HepG2 (cell line): ENCODE data around the gene RPS5. TPM values are rescaled to one million over a fixed set of nuclear protein-coding genes. Genes with fewer than 3 reads are reported as not detected.

Experiments used
- BORCS8-MEF2B ChIP-seq: sonication (generic); formaldehyde crosslinking; IDR thresholded peaks from 2 replicates; pipeline ENCODE4 v1.8.0; 2022; ENCODE audit warnings: mild to moderate bottlenecking, missing genetic modification reagents
- CREM ChIP-seq, 2 experiments: sonication (generic) in 1 of 2; formaldehyde crosslinking in 1 of 2; IDR thresholded peaks; 2 replicates each; pipeline versions ENCODE4 v1.4.0 to v1.6.1; 2016 to 2020; ENCODE audit warnings: antibody characterized with exemption in 1 of 2, mild to moderate bottlenecking in 1 of 2, missing genetic modification reagents in 1 of 2
- KAT7 ChIP-seq: IDR thresholded peaks from 2 replicates; pipeline ENCODE4 v1.6.1; 2018; ENCODE audit warnings: borderline replicate concordance, missing compliant biosample characterization
- KMT2B ChIP-seq: IDR thresholded peaks from 2 replicates; pipeline ENCODE4 v1.6.1; 2016; ENCODE audit warnings: missing genetic modification reagents, missing compliant biosample characterization
- ZBTB33 ChIP-seq: sonication (generic); formaldehyde crosslinking; IDR thresholded peaks from 2 replicates; pipeline ENCODE4 v1.4.0; 2020; ENCODE audit warnings: missing genetic modification reagents
- ZBTB8A ChIP-seq: sonication (generic); formaldehyde crosslinking; IDR thresholded peaks from 2 replicates; pipeline ENCODE4 v1.4.0; 2020; ENCODE audit warnings: mild to moderate bottlenecking, low read depth, missing genetic modification reagents, borderline replicate concordance
- ZC3H4 ChIP-seq: sonication (generic); formaldehyde crosslinking; IDR thresholded peaks from 2 replicates; pipeline ENCODE4 v1.4.0; 2020; ENCODE audit warnings: missing genetic modification reagents, borderline replicate concordance
- ZMAT5 ChIP-seq: sonication (generic); formaldehyde crosslinking; IDR thresholded peaks from 2 replicates; pipeline ENCODE4 v1.5.0; 2020; ENCODE audit warnings: mild to moderate bottlenecking, low read depth, missing genetic modification reagents, borderline replicate concordance
- ZSCAN22 ChIP-seq: sonication (generic); formaldehyde crosslinking; IDR thresholded peaks from 2 replicates; pipeline ENCODE4 v1.4.0; 2020; ENCODE audit warnings: mild to moderate bottlenecking, missing genetic modification reagents
- polyA plus RNA-seq, 8 experiments: library from polyadenylated mRNA; depleted of rRNA in 3 of 8; stranded (reverse) in 7 of 8; unstranded in 1 of 8; fragments of >200 nt; fragmentation: Illumina TruSeq in 4 of 8; extraction: Trizol in 4 of 8; gene quantifications; 2 replicates each; pipeline versions ENCODE4 v1.2.1 to v1.2.3, GENCODE V29; 2011 to 2016; ENCODE audit warnings: low read depth in 4 of 8, missing spikeins in 1 of 8, mixed read lengths in 1 of 8; ENCODE audit not compliant: insufficient read depth in 1 of 8
- total RNA-seq, 5 experiments: library from RNA; depleted of rRNA; stranded (reverse); fragments of >200 nt; fragmentation: Illumina TruSeq; extraction: Trizol; gene quantifications; 2 replicates each; pipeline ENCODE4 v1.2.3, GENCODE V29; 2016; ENCODE audit warnings: low read depth in 1 of 5
- TF ChIP-seq, protein P1 (sequence below): sonication (generic); formaldehyde crosslinking; IDR thresholded peaks from 2 replicates; pipeline ENCODE4 v1.4.0; 2020; ENCODE audit warnings: missing genetic modification reagents, mild to moderate bottlenecking, borderline replicate concordance
- TF ChIP-seq, protein P2 (sequence below): sonication (generic); formaldehyde crosslinking; conservative IDR thresholded peaks from 2 replicates; pipeline ENCODE4 v1.8.0; 2022; ENCODE audit warnings: low read depth, missing genetic modification reagents
- TF ChIP-seq, protein P3 (sequence below): sonication (generic); formaldehyde crosslinking; IDR thresholded peaks from 2 replicates; pipeline ENCODE4 v1.8.1; 2023; ENCODE audit warnings: mild to moderate bottlenecking, moderate library complexity, missing genetic modification reagents
- TF ChIP-seq, protein P4 (sequence below): sonication (generic); formaldehyde crosslinking; IDR thresholded peaks from 2 replicates; pipeline ENCODE4; 2020; ENCODE audit warnings: missing genetic modification reagents, mild to moderate bottlenecking, borderline replicate concordance
- TF ChIP-seq, protein P5 (sequence below): sonication (generic); formaldehyde crosslinking; IDR thresholded peaks from 2 replicates; pipeline ENCODE4 v1.8.0; 2022; ENCODE audit warnings: missing genetic modification reagents, mild to moderate bottlenecking, inconsistent platforms, borderline replicate concordance

Gene RPS5
- total and polyA plus RNA-seq, 2 of the 13 experiments (the other 11 are each of a cell fraction or from before 2014, with no cell fraction given), result 1,544 to 4,408 TPM

GRCh38 chr19:58380662-58381459 is 6.2 kb upstream of the RPS5 start, which contains the start of gene ZNF837 (continued):
- TF ChIP-seq, protein P1, sequence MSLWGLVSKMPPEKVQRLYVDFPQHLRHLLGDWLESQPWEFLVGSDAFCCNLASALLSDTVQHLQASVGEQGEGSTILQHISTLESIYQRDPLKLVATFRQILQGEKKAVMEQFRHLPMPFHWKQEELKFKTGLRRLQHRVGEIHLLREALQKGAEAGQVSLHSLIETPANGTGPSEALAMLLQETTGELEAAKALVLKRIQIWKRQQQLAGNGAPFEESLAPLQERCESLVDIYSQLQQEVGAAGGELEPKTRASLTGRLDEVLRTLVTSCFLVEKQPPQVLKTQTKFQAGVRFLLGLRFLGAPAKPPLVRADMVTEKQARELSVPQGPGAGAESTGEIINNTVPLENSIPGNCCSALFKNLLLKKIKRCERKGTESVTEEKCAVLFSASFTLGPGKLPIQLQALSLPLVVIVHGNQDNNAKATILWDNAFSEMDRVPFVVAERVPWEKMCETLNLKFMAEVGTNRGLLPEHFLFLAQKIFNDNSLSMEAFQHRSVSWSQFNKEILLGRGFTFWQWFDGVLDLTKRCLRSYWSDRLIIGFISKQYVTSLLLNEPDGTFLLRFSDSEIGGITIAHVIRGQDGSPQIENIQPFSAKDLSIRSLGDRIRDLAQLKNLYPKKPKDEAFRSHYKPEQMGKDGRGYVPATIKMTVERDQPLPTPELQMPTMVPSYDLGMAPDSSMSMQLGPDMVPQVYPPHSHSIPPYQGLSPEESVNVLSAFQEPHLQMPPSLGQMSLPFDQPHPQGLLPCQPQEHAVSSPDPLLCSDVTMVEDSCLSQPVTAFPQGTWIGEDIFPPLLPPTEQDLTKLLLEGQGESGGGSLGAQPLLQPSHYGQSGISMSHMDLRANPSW (CRISPR knock-in tag), result no peak
- TF ChIP-seq KAT7 (CRISPR knock-in tag) (peak; percentile 97; the same call in 1 of the 2 replicates), CREM (IDR thresholded peaks at IDR 0.05) (peak; percentile 70), CREM (CRISPR knock-in tag; IDR thresholded peaks at IDR 0.05) (no peak), ZC3H4 (CRISPR knock-in tag) (peak; percentile 70; the same call in 1 of the 2 replicates), KMT2B (peak; percentile 91), ZSCAN22 (CRISPR knock-in tag) (no peak), BORCS8-MEF2B (CRISPR knock-in tag) (no peak), ZBTB8A (CRISPR knock-in tag) (no peak), ZMAT5 (CRISPR knock-in tag) (no peak), ZBTB33 (CRISPR knock-in tag) (peak; percentile 51; the same call in 1 of the 2 replicates)
- TF ChIP-seq, protein P2, sequence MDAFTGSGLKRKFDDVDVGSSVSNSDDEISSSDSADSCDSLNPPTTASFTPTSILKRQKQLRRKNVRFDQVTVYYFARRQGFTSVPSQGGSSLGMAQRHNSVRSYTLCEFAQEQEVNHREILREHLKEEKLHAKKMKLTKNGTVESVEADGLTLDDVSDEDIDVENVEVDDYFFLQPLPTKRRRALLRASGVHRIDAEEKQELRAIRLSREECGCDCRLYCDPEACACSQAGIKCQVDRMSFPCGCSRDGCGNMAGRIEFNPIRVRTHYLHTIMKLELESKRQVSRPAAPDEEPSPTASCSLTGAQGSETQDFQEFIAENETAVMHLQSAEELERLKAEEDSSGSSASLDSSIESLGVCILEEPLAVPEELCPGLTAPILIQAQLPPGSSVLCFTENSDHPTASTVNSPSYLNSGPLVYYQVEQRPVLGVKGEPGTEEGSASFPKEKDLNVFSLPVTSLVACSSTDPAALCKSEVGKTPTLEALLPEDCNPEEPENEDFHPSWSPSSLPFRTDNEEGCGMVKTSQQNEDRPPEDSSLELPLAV (CRISPR knock-in tag), result no peak
- TF ChIP-seq, protein P3, sequence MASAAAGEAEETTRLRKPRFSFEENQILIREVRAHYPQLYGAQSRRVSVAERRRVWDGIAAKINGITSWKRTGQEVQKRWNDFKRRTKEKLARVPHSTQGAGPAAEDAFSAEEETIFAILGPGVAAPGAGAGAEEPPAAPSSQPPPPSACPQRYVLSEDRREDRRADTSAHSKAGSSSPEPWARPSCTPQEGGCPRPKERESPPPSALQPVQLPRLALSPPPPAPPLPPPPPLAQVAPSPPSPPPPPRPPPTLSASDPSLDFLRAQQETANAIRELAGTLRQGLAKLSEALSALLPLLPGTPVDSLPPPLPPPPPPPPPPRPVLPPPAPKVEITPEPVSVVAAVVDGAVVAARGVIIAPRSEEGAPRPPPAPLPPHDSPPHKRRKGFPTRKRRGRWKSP (CRISPR knock-in tag), result peak; percentile 81
- TF ChIP-seq, protein P4, sequence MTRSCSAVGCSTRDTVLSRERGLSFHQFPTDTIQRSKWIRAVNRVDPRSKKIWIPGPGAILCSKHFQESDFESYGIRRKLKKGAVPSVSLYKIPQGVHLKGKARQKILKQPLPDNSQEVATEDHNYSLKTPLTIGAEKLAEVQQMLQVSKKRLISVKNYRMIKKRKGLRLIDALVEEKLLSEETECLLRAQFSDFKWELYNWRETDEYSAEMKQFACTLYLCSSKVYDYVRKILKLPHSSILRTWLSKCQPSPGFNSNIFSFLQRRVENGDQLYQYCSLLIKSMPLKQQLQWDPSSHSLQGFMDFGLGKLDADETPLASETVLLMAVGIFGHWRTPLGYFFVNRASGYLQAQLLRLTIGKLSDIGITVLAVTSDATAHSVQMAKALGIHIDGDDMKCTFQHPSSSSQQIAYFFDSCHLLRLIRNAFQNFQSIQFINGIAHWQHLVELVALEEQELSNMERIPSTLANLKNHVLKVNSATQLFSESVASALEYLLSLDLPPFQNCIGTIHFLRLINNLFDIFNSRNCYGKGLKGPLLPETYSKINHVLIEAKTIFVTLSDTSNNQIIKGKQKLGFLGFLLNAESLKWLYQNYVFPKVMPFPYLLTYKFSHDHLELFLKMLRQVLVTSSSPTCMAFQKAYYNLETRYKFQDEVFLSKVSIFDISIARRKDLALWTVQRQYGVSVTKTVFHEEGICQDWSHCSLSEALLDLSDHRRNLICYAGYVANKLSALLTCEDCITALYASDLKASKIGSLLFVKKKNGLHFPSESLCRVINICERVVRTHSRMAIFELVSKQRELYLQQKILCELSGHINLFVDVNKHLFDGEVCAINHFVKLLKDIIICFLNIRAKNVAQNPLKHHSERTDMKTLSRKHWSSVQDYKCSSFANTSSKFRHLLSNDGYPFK, result peak; percentile 78; the same call in 1 of the 2 replicates
- TF ChIP-seq, protein P5, sequence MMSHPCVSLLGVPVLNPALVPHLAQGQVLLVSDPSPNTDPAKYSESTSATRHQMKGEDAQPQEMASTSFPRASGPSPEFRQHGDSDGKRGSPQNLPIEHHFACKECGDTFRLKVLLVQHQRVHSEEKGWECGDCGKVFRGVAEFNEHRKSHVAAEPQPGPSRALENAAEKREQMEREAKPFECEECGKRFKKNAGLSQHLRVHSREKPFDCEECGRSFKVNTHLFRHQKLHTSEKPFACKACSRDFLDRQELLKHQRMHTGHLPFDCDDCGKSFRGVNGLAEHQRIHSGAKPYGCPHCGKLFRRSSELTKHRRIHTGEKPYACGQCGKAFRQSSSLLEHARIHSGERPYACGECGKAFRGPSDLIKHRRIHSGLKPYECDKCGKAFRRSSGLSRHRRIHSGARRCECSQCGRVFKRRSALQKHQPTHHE (CRISPR knock-in tag), result peak; percentile 97
